Fibroblast of skin of left biceps (primary cell): ENCODE results near the gene UTP25.

ENCODE experiments used
- DNase-seq, 2 experiments: peaks; one replicate each; pipeline ENCODE4 v3.0.0-alpha.2; 2013; ENCODE audit warnings: low read depth in 2 of 2

The UTP25 gene

DNA sequence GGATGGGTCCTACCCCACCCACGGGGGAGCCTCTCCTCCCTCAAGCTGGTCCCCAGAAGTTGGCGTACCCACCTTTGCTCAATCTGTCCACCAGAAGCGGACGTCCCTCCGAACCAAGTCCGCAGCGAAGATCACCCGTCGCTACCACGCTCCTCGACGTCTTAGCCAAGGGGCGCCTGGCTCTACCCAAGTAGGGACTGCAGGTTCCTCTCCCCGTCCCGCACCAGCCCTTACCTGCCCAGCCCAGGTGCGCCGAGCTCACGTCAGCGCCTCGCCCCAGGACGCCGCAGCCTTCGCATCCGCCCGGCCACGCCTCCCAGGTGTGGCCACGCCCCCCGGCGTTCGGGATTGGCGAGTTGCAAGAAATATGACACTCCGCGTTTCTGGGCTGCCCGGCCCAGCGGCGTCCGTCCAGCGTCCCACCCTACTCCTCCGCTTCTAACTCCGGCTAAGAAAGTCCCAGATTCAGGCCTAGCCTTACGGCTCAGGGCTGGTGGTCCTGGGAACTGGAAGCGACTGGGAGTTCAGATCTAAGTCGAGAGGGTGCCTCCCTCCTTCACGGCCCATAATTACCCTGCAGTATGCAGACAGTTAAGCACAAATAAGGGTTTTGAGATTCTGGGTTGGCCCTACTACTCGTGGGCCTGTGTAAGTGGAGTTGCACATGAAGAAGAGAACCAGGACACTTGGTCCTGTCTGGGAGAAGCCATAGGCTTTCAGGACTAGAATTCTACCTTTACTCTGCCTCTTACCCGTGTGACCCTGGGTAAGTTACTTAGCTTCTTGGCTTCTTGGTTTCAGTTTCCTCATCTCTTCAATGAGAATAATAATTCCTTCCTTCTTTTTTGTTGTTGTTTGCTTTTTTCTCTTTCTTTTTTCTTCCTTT, 21.7 kb upstream of the UTP25 start, which contains the start of gene IRF6:
IRF6 (minus strand) TSS at position 268 of the 886 bp plus-strand sequence. CDS start 4,729 bp downstream, outside the sequence.
- no peak for DNase-seq

DNA sequence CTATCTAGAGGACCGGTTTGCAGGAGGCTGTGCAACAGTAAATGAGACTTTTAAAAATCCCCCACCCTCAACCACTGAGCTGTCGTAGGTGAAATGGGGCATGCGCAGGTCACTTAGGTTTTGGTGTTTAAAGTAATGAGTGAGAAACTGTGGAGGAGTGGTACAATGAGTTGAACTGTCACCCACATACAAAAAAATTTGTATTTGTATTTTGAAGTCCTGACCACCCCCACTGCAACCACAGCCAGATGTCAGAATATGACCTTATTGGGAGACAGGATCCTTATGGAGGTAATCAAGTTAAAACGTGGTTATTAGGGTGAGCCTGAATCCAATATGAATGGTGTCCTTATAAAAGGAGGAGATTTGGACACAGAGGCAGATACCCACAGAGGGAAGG, 20.3 kb upstream of the UTP25 start:
- no peak for DNase-seq

DNA sequence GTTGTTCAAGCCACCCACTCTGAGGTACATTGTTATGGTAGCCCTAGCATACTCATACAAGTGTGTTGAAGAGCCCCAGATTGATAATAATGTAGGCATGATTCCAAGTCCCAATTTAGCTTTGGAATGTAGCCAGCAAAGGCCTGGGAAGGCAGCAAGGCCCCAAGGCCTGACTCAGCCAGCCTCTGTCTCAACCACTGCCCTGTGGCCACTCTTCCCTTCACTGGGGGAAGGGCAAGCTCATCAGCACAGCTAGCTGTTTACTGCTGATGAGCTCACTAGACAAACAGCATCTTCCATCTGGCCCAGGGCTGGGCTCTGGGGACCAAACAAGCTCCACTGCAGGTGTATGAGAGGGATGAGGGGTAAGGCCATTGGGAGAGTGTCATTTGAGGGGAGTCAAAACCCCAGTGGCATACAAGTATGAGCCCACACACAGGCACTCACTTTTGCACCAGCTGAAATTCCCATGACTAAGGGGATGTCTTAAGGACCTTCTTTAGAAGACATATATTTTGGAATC, 19.7 kb upstream of the UTP25 start:
- DNase-seq: peak; percentile 57 to 64

DNA sequence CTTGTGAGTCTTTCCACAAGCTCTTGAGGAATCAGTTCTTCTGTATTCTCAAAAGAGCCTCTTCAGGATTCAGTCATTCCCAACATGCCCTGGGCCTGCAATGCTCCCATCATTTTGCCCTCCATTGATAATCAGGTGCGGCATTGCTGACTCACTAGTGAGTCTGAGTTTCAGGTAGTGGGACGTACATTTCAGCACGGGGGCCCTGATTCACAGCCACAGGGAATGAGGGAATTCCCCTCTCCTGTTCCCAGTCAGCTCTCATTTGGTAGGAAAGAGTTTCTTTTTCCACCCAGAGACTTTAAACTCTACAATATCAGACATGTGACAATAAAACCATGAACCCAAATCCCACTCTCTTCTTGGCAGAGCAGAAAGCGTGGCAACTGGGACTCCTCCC, 18.2 kb upstream of the UTP25 start:
- DNase-seq: no peak

DNA sequence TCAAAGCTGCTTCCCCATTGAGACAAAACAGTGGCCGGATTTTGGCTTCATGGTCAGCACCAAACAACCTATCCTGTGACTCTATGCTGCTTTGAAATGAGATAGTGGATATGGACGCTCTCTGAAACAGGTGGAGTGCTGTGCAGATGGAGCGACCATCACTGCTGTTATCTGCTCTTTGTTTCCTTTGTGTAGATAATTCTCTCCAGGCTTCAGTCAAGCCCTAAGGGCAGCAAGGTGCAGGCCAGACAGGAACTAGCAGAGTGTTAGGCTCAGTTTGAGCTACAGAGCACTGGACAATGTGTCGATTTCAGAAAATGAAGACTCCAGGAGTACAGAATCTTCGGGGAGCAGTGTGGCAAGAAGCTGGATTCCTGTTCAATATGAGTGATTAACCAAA, 17.0 kb upstream of the UTP25 start:
- DNase-seq: no peak

DNA sequence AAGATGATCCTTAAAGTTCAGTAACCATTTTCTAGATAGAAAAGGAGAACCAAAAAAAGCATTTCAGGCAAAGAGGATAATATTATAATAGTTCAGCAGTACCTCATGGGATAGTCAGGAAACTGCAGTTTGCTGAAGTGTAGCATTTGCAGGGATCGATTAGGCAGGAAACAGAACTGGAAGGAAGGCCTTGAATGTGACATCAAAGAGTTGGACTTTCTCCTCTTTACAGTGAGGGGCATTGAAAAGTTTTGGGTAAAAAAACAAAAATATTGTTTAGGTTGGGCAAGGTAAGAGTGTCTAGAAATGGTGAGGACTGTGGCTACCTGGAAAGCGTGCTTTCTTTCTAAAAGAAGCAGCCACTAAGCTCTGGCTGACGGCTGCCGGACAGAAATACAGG, 13.9 kb upstream of the UTP25 start:
- DNase-seq: no peak

DNA sequence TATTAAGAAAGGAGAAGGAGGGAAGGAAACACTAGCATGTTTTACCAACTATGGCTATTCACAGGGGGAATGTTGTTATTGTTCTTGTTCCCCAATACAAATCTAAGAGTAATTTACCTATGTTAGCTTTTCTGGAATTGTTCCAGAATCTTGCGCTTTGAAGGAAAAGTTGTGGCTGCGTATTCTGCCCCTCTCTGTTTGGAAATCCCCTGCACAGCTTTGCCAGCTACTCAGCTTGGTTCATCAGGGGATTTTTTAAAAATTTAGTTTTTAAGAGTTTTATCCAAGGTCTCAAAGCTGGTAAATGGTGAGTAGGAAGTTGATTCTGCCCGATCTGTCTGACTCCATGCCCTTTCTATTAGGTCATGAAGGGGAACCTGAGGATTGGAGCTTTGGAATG, 12.3 kb upstream of the UTP25 start:
- DNase-seq: no peak

DNA sequence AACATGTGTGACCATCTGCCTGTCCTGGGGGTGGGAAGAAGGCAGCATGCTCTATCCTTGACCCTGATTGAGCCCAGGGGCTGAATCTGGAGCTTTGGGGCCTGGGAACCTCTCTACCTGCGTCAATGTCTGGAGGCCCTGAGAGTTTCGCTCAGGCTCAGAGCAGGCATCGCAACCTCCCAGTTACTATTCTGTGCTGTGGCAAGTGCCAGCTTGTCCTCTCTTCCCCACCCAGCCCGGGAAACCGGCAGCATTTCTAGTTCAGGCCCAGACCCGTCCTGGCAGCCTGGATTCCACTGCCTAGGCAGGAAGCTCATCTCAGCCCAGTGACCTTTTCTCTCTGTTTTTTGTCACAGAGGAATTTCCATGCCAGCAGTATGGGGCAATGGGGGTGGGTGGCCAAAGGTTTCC, 11.8 kb upstream of the UTP25 start:
- DNase-seq: no peak

DNA sequence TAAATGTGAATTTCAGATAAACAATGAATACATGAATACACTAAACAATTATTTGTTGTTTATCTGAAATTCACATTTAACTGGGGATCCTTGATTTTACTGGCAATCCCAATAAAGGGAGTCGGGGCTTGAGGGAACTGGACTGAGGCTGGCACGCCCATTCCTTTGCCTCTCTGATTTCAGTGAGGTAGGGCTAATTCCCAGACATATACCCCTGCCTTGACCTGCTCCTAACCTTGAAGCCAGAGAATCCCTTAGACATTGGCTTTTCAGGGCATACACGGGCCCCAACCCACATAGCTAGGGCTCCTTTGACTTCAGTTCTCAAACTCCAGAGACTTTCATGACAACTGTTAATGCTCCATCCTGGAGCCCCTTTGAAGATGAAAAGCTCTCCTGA, 10.8 kb upstream of the UTP25 start:
- no peak for DNase-seq

DNA sequence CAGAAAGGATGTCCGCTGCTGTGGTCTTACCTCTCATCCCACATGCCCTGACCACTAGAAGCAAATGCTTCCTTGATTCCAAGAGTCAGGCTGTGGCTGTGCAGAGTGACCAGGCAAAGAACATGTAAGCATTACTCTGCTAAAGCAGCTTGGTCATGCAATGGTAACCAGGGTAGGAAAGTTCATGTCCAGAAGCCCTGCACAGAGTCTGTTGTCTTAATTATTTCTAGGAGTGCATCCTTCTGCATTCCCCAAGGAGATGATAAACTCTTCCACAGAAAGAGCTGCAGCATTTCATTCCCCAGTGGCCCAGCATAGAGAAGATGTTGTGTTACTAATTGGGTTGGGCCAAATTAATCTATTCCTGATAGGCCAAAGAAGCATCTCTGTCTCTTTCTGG, 10.1 kb upstream of the UTP25 start:
- no peak for DNase-seq

DNA sequence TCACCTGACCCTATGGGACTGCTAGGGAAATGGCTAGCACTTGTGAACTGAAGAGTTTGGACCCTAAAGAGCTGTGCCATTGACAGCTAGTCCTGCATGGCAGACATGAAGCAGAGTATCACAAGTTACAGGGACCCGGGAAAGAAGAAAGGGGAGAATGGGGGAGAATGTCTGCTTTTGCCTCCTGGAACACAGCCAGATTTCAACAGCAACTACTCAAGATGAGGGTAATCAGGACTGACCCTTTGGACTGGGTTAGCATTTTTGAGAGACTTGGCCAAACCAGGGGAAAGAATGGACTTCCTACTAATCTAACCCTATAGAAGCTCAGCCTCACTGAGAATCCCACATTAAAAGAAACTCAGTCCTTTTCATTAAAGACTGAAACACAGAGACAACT, 8.7 kb upstream of the UTP25 start:
- DNase-seq: no peak

DNA sequence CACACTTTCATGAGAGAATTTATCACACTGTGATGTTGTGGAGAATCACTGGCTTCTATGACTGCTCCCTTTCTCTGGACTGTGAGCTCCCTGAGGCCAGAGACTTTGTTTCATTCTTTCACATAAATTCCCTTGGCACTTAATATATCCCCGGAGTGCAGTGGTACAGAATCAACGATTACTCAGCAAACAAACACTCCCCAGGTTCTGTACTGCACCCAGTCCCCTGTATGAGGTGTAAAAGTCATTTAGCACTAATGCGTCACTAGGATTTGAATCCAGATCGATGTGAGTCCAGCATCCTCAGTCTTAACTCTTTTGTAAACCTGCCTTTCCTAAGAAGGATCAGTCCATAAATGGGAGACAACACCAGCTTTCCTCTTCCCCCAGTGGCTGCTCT, 6.8 kb upstream of the UTP25 start:
- no peak for DNase-seq

DNA sequence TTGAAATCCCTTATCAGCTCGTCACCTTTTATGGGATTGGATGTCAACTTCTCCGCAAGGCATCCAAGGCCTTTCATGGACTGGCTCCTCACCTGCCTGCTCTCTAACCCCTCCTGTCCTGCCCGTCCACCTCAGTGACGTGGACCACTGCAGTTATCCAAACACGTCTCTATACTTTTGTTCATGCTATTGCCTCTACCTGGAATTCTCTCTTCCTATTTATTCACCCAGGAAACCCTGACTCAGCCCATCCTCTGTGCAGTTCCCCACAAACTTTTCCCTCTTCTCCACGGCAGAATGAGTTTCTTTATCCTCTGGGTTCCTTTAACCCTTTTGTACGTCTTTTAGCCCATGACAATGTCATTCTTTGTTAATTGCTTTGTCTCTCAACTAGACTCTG, 5.1 kb upstream of the UTP25 start:
- DNase-seq: no peak

DNA sequence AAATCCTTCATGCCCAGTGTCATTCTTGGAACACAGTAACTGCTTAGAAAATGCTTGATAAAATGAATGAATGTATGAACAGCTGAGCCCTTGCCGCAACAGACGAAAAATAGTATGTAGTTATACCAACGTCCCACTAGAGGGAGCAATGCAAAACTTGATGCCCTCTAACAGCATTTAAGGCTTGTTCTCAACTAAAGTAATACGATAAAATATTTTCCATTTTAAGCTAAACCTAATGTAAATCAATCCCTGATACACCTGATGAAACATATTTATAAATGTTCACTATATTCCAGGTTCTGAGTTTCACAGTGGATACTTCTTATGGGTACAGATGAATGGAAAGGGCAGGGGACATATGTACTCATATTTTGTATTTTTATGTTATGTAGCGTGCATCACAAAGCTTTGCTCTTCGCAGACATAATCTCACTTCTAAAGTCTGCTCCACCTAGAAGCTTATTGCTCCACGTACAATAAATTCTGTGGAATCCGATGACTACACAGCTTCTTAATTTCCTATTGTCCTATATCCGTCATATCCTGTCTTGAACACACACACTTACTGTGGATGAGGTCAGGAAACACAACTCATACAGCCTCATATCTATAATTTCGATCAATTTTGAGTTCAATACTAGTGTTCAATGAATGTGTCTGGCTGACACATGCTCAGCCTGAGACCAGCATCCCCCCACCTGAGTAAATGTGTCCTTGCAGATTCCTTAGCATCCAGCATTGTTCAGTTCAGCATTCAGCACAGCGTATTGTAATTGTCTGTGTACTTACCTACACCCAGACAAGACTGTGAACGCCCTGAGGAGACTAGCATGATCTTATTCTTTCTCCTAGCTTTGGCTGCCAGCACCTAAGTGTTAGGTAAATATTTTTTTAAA, 4.4 kb upstream of the UTP25 start:
- peak in 1 of 2 experiments; percentile 40 for DNase-seq

DNA sequence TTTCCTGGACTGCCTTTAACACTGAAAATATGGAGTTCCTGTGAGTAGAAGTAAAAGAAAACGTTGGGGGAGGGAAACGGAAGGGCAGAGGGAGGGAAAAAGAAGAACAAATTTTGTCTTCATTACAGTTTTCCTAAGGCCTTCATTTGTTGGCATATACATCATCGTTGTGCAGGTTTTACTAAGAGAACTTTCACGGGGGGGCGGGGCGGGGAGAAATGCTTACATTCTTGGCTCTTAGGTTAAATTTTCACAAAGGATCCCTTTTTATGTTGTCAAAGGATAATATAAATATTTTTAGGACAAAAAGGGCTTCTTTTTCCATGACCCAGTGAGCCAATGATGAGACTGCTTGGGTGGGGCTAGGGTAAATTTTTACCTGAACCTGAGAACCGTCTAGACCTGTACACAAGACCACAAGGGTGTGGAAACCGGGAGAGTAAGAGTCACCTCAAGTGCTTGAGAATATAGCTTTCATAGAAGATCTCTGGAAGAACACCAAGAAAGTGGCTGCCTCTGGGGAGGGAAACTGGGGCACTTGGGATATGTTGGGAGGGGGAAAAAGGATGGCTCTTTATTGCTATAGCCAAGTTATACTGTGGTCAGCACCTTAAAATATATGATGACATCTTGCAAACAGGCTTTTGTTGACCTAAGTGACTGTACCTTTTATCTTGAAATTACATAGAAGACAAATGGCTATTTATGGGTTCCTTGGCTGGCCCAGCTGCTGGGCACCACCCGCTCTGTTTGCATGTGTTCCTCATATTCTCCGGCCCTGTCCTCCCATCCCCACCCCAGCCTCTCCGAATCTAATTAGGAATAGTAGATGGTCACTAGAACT, 2.0 kb upstream of the UTP25 start:
- DNase-seq: no peak

DNA sequence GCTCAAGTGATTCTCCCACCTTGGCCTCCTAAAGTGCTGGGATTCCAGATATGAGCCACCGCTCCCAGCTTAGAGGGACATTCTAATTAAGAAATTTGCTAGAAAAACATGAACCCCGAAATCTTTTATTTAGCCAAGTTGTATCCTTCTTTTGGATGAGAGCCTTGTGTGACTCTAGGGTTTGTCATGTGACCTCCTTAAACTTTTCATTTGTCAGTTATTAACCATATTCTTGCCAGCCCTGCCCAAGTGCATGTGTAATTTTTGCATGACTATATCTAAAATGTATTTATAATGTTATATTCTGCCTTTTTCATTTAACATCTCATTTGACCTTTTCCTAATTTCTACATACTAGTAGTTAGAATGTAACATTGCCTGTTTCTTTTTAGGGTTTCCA, 1.9 kb downstream of the UTP25 start:
- no peak for DNase-seq

DNA sequence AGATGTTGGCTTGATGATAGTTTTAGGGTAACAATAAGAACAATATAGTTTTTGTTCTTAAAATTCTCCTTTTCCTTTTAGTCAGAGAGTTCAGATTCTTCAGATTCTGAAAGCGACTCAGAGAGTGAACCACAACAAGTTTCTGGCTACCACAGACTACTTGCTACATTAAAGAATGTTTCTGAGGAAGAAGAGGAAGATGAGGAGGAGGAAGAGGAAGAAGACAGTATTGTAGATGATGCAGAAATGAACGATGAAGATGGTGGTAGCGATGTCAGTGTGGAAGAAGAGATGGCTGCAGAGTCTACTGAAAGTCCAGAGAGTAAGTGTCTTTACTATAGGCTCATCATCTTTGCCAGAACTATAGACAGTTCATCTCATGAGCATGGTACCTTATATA, 3.0 kb downstream of the UTP25 start:
- DNase-seq: no peak

DNA sequence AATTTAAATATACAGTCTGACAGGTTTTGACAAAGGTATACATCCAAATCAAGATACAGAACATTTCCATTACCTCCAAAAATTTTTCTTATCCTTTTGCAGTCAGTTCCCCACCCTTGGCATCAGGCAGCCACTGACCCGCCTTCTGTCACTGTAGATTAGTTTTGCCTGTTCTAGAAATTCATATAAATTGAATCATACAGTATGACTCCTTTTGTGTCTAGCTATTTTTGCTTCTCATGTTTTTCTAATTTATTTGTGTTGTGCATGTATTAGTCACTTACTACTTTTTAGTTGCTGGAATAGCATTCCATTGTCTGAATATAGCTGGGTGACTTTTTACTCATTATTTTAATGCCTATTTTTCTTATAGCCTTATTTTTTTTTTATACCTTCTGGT, 3.8 kb downstream of the UTP25 start:
- DNase-seq: peak in 1 of 2 experiments; percentile 40

DNA sequence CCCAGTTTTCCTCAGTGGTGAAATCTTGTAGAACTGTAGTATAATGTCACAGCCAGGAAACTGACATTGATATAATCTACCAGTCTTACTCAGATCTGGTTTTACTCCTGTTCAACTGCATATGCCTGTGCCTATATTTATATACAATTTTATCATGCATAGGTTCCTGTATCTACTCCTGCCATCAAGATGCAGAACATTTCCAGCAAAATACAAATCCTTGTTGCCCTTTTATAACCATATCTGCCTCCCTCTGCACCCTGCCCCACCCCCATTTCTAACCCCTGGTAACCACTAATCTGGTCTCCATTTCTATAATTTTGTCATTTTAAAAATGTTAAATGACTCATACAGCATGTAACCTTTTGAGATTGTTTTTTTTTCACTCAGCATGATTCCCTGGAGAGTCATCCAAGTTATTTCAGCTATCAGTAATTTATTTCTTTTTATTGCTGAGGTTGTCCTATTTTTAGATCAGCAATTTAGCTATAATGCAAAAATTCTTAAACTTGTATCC, 8.1 kb downstream of the UTP25 start:
- DNase-seq: peak; percentile 51 to 60

DNA sequence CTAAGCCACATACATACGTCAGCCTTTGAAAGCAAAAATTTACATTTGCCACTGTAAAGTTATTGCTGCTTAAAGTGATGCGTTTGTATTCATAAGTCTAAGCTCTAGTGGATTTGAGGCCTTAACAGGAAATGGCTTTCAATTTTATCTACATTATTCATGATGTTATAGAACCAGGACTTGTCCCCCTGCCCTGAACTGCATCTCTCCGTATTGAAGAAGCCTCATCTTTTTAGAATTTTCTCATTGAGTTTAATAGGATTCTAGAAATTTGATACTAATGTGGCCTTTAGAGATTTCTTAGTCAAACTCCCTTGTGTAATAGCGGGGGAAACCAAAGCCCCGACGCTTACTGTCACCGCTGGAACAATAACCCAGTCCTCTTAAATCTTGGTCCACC, 9.9 kb downstream of the UTP25 start:
- DNase-seq: no peak

DNA sequence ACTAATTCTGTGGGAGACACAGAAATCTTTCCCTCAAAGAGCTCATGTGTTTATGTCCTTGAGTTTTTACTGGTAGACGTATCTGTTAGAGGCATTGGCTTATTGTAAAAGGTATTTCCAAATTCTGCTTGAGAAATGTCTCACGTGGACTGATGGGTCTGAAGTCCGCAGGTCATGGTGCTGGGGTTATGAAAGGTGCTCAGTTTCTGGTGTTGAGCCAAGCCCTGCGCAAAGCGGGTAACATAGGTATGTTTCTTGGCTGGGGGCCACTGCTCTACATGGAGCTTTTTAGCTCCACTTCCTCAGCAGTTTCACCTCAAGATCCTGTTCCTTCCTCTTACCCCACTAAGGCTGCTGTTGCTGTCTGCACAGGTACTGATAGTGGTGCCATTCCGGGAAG, 10.8 kb downstream of the UTP25 start:
- DNase-seq: no peak
